Stimulated activated CD8-positive, alpha-beta memory T cell treated with anti-CD3 and anti-CD28 coated beads, Interleukin-2, amount 100 ng/mL, for 1 hour (primary cell): ENCODE measurements around the gene FSTL5.

Experiments
- DNase-seq, 2 donors: peaks; one replicate each; pipeline ENCODE4 v3.0.0-alpha.2; 2020; ENCODE audit warnings: low read depth in 2 of 2

FSTL5 gene

GRCh38 chr4:161936625-161937550, 226.9 kb downstream of the FSTL5 start:
- no peak for DNase-seq

DNA sequence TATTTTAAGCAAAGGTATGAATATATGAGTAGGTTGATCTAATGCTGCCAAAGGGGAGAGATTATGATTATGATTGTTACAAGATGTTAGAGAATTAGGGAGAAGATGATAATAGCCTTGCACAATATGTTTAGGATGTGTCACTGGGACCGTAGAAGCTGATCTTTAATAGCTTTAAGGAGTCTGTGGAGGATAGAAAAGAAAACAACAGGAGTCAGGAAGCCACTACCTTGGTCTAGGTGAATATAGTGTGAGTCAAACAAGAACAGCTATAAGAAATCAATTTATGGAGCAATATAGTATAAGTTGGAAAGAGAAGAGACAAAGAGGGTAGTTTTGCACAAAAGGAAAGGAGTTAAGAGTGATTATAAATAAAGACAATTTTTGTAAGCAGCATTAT, 232.7 kb downstream of the FSTL5 start:
- DNase-seq, result no peak

DNA sequence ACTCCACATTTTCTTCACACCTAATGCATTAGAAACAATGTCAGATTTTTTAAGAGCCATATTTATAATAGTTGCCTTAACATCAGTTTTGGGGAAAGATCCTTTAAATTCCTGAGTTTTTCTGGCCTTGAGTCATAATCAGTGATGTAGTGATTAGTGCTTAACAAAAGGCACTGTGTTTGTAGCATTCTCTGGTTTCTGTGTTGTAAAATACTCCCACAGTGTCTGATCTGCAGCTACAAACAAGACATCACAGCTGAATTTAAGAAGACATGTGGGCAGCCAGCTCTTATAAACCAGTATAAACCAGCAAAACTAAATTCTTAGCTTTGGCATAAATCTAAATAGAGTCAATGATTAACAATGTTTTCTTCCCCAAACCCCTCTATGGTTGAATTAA, 233.8 kb downstream of the FSTL5 start:
- no peak for DNase-seq

DNA sequence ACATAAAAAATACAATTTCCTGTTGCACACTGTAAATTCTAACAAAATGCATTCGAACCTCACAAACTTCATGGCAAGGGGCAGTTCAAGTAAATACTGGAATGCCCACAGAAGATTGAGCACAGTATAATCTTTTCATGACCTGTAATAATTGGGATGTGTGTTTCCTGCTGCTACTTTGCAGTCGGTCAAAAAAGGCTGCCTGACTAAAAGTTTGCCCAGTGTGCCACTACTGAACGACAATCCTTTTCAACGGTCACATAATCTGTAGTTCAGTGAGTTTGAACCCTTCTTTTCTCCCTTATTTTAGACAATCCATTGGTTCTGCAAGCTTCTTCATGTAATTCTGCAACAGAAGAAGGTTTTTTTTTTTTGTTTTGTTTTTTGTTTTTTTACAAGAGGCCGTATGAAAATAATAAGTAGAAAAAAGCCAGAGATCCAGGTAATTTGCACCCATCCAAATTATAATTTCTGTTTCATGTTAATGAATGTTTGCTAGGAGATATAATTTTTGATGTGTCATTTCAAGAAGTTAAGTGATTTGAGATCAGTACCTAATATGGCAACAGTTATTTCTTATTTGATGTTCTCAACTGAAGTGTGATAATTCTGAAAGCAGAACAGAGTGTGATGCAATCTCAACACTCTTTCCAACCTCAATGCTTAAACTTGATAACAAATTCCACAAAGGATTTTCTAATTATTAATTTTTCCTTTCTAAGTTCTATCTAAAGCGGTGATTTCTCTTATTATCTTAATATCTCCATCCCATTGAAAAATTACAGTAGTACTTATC, 237.6 kb downstream of the FSTL5 start:
- DNase-seq, result no peak

GRCh38 chr4:161920304-161921052, 243.3 kb downstream of the FSTL5 start:
- no peak for DNase-seq

DNA sequence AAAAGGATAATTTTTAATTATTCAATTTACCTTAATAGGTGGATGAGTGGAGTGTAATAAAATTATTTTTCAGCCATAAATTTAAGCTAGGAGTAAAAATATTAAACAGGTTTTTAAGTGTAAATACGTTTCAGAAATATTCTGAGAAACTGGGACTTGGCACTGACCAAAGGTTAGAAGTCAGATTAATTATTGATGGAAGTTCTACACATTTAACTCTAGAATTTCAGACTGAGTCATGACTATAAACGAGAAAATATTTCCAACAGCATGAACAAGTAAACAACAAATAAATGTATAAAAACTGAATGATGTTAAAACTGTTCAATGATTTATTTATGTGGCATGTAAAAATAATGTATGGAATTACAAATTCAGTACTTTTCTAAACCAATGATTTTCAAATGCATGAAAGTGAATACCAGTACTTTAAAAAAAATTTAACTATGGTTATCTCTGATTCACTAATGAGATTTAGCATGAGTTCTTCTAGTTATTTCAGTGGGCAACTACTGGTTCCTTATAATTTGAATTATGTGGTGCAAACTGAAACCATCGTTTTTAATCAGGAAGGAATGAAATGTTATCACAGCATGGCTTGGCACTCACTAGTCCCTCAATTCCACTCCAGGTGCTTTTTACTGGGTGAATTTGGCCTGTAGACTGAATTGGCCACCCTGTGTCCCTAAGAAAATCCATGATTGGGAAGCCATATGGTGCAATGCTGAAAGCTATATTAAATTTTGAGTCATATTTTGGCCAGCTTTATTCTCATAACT, 244.2 kb downstream of the FSTL5 start:
- no peak for DNase-seq

DNA sequence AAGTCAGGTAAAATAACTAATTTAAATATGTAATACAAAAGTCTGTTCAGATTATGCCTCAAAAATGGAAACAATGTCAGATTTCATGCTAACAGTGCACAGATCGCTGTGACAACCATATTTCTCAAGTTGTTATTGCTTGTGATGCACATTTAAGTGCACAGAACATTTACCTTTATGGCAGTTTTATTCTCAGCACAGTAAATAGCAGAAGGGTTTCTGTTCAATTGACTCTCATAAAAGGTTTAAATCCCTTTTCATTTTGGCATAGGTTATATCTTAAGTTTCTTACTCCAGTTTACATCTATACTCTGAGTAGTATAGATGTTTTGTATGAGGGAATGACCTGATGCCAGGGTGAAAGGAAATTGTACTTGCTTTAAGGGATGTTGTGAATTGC, 247.8 kb downstream of the FSTL5 start:
- no peak for DNase-seq

GRCh38 chr4:161907590-161907955, 256.2 kb downstream of the FSTL5 start:
- no peak for DNase-seq

DNA sequence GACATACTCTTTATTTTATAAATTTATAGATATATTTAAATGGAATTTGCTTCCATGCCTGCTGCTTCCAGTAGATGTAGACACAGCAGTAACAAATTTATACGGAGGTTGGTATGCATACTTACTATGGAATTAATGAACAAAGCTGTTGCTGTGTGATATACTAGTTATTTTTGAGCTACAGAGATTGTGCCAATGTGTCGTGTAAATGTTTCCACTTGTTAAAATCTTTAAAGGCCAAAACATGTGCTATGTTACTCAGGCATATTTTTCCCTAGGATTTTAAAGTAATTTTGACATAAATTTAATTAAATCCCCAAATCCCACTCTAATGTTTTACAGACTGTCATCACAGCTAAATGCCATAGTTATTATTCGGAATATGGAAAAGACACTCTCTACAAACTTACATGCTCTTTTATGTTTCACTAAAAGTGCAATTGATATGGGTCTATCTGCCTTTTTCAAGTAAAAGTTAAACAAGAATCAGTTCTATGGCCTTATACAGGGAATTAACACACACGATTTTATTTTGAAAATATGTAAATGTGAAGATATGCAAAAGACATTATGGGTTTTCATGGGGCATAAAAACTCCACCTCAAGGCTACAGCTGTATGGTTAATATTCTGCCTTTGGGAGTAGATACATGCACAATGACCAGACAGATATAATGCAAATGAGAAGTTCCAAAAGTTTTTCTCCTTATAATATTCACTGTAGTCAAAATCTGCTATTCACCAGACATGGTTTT, 256.8 kb downstream of the FSTL5 start:
- DNase-seq, result no peak

GRCh38 chr4:161900110-161900509, 263.7 kb downstream of the FSTL5 start:
- no peak for DNase-seq

- no peak for DNase-seq
Measured at GRCh38 chr4:161894493-161895167, 269.2 kb downstream of the FSTL5 start.

GRCh38 chr4:161894014-161894413, 269.8 kb downstream of the FSTL5 start:
- DNase-seq, result no peak

GRCh38 chr4:161893566-161893965, 270.2 kb downstream of the FSTL5 start:
- no peak for DNase-seq

GRCh38 chr4:161892951-161893350, 270.8 kb downstream of the FSTL5 start:
- no peak for DNase-seq

DNA sequence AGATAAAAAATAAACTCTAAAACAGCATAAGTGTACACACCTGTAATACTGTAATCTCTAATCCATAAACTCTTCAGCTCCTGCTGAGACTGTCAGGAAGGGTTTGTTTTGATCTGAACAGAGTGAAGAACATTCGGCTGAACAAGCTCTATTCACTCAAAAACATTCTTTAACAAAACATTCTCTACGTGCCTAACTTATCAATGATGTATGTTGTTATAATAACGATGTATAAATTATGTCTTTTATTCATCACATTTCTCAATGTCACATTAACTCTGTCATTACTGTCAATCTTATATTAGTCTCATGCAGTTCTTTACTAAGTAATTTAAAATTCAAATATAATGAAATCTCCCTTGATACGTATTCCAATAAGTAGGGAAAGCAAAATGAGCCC, 280.6 kb downstream of the FSTL5 start:
- DNase-seq, result no peak

DNA sequence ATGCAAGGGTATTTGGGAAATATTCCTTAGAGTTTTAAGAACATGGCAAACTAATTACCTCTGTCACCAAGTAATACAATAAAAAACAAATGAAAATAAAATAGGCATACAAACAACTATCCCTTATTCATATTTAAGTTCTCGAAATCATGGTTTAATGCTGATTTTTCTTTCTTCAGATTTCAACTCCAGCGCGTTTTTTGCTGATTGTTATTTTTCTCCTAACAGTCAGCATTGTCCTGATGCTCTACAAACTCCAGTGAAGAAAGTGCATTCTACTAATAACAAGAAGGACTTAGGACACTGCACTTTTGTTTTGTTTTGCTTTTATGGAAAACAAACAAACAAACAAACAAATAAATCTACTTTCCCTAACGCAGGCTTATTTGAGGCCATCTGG, 282.4 kb downstream of the FSTL5 start:
- no peak for DNase-seq

DNA sequence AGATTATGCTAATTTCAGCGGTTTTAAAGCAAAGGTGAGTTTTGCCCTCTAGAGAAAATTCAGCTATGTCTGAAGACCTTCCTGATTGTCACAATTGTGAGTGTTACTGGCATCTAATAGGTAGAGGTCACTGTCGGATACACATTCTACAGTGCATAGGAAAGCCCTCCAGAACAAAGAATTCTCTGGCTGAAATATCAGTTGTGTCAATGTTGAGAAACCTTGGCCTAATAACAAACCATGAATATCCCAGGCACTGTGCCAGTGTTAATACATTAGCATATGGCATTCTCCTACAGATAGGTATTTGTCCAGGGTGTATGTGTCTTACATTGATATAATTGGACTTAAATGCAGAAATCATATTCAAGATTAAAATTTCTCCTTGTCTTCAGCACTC, 294.3 kb downstream of the FSTL5 start:
- no peak for DNase-seq

DNA sequence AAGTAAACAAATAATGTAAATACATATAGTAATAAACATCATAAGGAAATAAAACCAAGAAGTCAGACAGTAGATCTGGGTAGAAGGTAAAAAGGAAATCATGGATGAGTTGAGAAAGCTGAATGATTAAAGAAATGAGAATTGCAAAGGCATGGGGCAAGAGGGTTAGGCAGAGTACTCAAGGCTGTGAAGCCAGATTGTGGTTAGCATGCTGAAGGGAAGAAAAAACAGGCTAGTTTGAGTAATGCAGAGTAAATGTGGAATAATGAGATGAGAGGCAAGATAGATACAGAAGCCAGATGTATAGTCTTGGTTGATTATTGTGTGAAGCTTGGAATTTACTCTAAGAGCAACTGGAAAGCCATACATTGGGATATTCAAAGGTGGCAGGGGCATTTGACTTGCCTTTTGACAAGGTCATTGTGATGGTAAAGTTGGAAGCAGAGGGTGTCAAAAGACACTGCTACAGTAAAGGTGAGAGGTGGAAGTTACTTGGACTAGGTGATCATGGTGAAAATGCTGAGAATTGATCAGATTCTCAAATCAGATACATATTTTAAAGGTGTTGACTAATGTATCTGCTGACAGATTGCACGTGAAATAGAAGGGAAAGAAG, 307.0 kb downstream of the FSTL5 start:
- no peak for DNase-seq

DNA sequence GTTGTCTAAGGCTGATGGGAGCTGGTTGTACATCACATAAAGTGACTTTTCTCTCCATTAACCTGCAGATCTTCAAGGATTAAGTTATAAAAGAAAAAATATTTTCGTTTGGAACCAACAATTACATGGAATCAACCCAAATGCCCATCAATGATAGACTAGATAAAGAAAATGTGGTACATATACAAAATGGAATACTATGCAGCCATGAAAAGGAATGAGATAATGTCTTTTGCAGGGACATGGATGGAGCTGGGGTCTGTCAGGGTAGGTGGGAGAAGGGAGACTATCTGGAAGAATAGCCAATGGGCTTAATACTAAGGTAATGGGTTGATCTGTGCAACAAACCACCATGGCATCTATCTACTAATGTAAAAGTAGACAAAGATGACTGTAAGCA, 313.2 kb downstream of the FSTL5 start:
- DNase-seq, result no peak

DNA sequence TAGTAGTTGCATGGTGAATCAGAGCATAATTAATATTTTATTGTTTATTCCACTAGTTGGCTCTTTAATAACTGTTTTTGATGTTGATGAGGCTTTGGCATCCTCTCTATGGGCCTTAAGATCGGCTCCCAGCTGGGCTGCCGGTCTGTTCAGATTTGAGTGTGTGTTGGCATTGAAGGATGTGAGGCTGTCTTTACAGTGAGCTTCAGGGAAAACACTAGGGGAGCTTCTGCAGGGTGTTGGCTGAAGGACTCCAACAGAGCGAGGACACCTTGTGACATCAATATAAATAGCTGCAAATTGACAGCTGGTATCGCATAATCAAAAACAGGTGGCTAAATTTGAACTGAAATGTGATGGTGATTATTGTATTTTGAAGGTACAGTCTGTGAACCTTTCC, 322.0 kb downstream of the FSTL5 start:
- no peak for DNase-seq
